Measurements from ENCODE around the gene QSOX1. TPM values are rescaled to one million over a fixed set of nuclear protein-coding genes. Genes with fewer than 3 reads are reported as not detected.

Gene QSOX1
- total RNA-seq, 1 donor: 128 TPM

GRCh38 chr1:180168786-180169639 is 14.3 kb downstream of the QSOX1 start:
- TF ChIP-seq CTCF (IDR thresholded peaks at IDR 0.05; ENCODE audit: insufficient read depth, low read depth, low read length): peak; percentile 72
- peak; percentile 44 for DNase-seq (ENCODE audit: low read depth)
- H3K4me3 ChIP-seq (ENCODE audit: low read depth, low read length): no peak overlapping the region

GRCh38 chr1:180169640-180170195 is 15.0 kb downstream of the QSOX1 start:
- H3K4me3 ChIP-seq (ENCODE audit: low read depth, low read length): no peak overlapping the region
- no peak for TF ChIP-seq CTCF (IDR thresholded peaks at IDR 0.05; ENCODE audit: insufficient read depth, low read depth, low read length)
- no peak for DNase-seq (ENCODE audit: low read depth)

- TF ChIP-seq CTCF (IDR thresholded peaks at IDR 0.05; ENCODE audit: insufficient read depth, low read depth, low read length): no peak
- H3K4me3 ChIP-seq (ENCODE audit: low read depth, low read length): no peak overlapping the region
- DNase-seq (ENCODE audit: low read depth): no peak
Measured at GRCh38 chr1:180170546-180171151, 16.0 kb downstream of the QSOX1 start.

GRCh38 chr1:180171691-180172090 is 17.0 kb downstream of the QSOX1 start:
- no peak overlapping the region for H3K4me3 ChIP-seq (ENCODE audit: low read depth, low read length)
- no peak for TF ChIP-seq CTCF (IDR thresholded peaks at IDR 0.05; ENCODE audit: insufficient read depth, low read depth, low read length)
- DNase-seq (ENCODE audit: low read depth): no peak

GRCh38 chr1:180173451-180173850 is 18.8 kb downstream of the QSOX1 start:
- TF ChIP-seq CTCF (IDR thresholded peaks at IDR 0.05; ENCODE audit: insufficient read depth, low read depth, low read length): no peak
- DNase-seq (ENCODE audit: low read depth): no peak

GRCh38 chr1:180173952-180174351 is 19.3 kb downstream of the QSOX1 start:
- peak; percentile 10 for DNase-seq (ENCODE audit: low read depth)
- no peak for TF ChIP-seq CTCF (IDR thresholded peaks at IDR 0.05; ENCODE audit: insufficient read depth, low read depth, low read length)
- no peak overlapping the region for H3K4me3 ChIP-seq (ENCODE audit: low read depth, low read length)

More at GRCh38 chr1:180173451-180173850, 18.8 kb downstream of the QSOX1 start:
- no peak overlapping the region for H3K4me3 ChIP-seq (ENCODE audit: low read depth, low read length)

Measured in fibroblast of villous mesenchyme (primary cell).